ENCODE data around the gene RAP2B.

DNA sequence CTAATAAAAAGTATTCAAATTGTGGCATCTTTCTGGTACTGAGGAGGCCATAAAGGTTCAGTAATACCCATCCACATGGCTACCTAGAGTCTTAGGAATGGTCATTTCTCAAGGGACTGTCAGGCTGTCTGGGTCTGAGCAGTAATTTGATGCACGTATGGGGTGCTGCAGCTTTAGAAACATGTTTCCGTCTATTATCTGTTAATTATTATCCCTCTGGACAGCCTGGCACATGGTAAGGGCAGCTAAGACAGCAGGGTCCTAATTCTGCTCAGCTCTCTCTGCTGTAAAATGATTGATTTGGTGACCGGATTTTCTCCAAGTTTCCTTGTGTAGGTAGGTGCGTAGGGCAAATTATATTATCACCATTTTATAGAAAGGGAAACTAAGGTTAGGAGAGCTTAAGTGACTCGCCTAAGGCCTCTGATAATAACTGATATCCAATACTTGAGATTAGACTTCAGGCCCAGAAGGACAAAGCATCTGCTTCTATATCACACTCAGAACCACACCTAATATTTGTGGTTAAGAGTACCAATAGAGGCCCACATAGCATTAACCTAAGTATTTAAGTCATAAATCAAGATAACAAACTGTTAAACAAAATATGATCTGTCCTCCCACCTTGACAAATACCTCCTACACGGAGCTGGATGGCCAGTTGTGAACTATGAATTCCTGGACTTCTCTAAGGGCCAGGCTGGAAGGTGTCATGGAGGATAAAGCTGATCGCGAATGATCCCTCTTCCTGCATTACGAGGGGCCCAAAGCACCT is 2.9 kb upstream of the RAP2B start:
- TF ChIP-seq EZH2 (IDR thresholded peaks at IDR 0.05; ENCODE audit: borderline replicate concordance, low read depth, low read length, severe bottlenecking) (no peak), CTCF (IDR thresholded peaks at IDR 0.05; ENCODE audit: extremely low read depth in 1 of 2, insufficient read depth in 1 of 2, low read depth in 1 of 2, low read length in 2 of 2) (no peak), POLR2A (IDR thresholded peaks at IDR 0.05; ENCODE audit: low read depth, low read length) (no peak), GATA2 (IDR thresholded peaks at IDR 0.05; ENCODE audit: insufficient read depth, insufficient read length, low read depth, low read length) (no peak), MYC (IDR thresholded peaks at IDR 0.05; ENCODE audit: low read depth, low read length) (no peak), POLR2AphosphoS5 (IDR thresholded peaks at IDR 0.05; ENCODE audit: insufficient read depth, low read depth, low read length) (no peak)
- TF ChIP-seq, protein P1, sequence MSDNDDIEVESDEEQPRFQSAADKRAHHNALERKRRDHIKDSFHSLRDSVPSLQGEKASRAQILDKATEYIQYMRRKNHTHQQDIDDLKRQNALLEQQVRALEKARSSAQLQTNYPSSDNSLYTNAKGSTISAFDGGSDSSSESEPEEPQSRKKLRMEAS (IDR thresholded peaks at IDR 0.05; ENCODE audit: insufficient read depth, insufficient read length), result no peak

All from endothelial cell of umbilical vein (primary cell).